HCT116 (cell line): ENCODE measurements around the gene CLEC10A. TPM values are rescaled to one million over a fixed set of nuclear protein-coding genes. Genes with fewer than 3 reads are reported as not detected.

Experiments used
- ATAC-seq: fragments of 200-7000 bp; cut with Tn5 transposase; 2 replicates; pipeline ENCODE4 v1.9.1; 2020; ENCODE audit warnings: mild to moderate bottlenecking, moderate library complexity
- BruUV-seq: library from RNA; stranded (reverse); fragments of 400-500 nt; replicated peaks from 2 replicates; lab custom pipeline; 2021; lab: Mats Ljungman, UMichigan
- CTCF ChIA-PET: fragments of 300-600 bp; sonication (Branson Sonifier 250); formaldehyde crosslinking; loops from one replicate; lab custom pipeline; 2021; ENCODE audit warnings: antibody characterized with exemption; lab: Charles Lee
- POLR2A ChIA-PET: fragments of 300-600, 350-600 bp; sonication (Branson Sonifier 250); formaldehyde crosslinking; loops from one replicate; lab custom pipeline; 2021; ENCODE audit warnings: antibody characterized with exemption; lab: Charles Lee
- RAD21 ChIA-PET, 2 experiments: fragments of 300-600 bp; sonication (Branson Sonifier 250); formaldehyde crosslinking; loops; one replicate each; lab custom pipeline; 2023; ENCODE audit warnings: low total read pairs in 2 of 2; ENCODE audit not compliant: uncharacterized antibody in 2 of 2, unreplicated experiment in 2 of 2, low non-redundant PET in 1 of 2; lab: Charles Lee
- DNase-seq: peaks from one replicate; pipeline ENCODE4 v3.0.0-alpha.2; 2010; ENCODE audit warnings: low read depth, low spot score
- H2AFZ ChIP-seq: fragments of 200-600 bp; shearing (Covaris generic), sonication (generic); 2 replicates; pipeline ENCODE4 v1.6.1; 2017; ENCODE audit warnings: low read depth, mixed run types, mixed read lengths, antibody characterized with exemption, low read length; ENCODE audit not compliant: poor library complexity, severe bottlenecking
- H3K27ac ChIP-seq: 2 replicates; pipeline ENCODE4 v1.5.1; 2012; ENCODE audit warnings: low read depth, low read length
- H3K27me3 ChIP-seq: fragments of 200-600 bp; sonication (generic); 2 replicates; pipeline ENCODE4 v1.6.1; 2016; ENCODE audit warnings: mixed run types, low read length, mixed read lengths; ENCODE audit not compliant: insufficient read depth
- H3K36me3 ChIP-seq, 2 experiments: fragments of 200-500 bp in 1 of 2; fragments of 200-600 bp in 1 of 2; sonication (Bioruptor generic) in 1 of 2; sonication (generic) in 1 of 2; 2 replicates each; pipeline versions ENCODE4 v1.5.1 to v1.6.1; 2014 to 2016; ENCODE audit warnings: low read length in 2 of 2, inconsistent platforms in 1 of 2, mixed read lengths in 1 of 2, mixed run types in 1 of 2; ENCODE audit not compliant: insufficient read depth in 2 of 2, control insufficient read depth in 1 of 2
- H3K4me1 ChIP-seq, 2 experiments: fragments of 200-600 bp in 1 of 2; sonication (generic) in 1 of 2; 2 replicates each; pipeline versions ENCODE4 v1.5.1 to v1.6.1; 2012 to 2017; ENCODE audit warnings: low read length in 2 of 2, inconsistent platforms in 1 of 2, mild to moderate bottlenecking in 1 of 2, mixed read lengths in 1 of 2, mixed run types in 1 of 2, moderate library complexity in 1 of 2; ENCODE audit not compliant: insufficient read depth in 2 of 2, control insufficient read depth in 1 of 2
- H3K4me2 ChIP-seq: fragments of 200-600 bp; sonication (generic); 2 replicates; pipeline ENCODE4 v1.6.1; 2017; ENCODE audit warnings: mixed run types, low read length, mixed read lengths
- H3K4me3 ChIP-seq, 2 experiments: fragments of 200-600 bp in 1 of 2; sonication (generic) in 1 of 2; replicated peaks in 1 of 2; 2 replicates each; pipeline ENCODE4 v1.5.1; 2011 to 2016; ENCODE audit warnings: low read length in 2 of 2, control low read depth in 1 of 2, low read depth in 1 of 2, mild to moderate bottlenecking in 1 of 2, mixed read lengths in 1 of 2, mixed run types in 1 of 2
- H3K79me2 ChIP-seq: fragments of 200-600 bp; sonication (generic); 2 replicates; pipeline ENCODE4 v1.6.1; 2017; ENCODE audit warnings: mild to moderate bottlenecking, mixed run types, low read length, moderate library complexity, mixed read lengths; ENCODE audit not compliant: insufficient read depth
- H3K9ac ChIP-seq: fragments of 200-600 bp; sonication (generic); 2 replicates; pipeline ENCODE4 v1.6.1; 2016; ENCODE audit warnings: low read length, mixed read lengths
- H3K9me2 ChIP-seq: fragments of 200-600 bp; sonication (generic), shearing (Covaris generic); 2 replicates; pipeline ENCODE4 v1.6.1; 2017; ENCODE audit warnings: mixed run types, mild to moderate bottlenecking, moderate library complexity; ENCODE audit not compliant: insufficient read depth
- H3K9me3 ChIP-seq, 2 experiments: fragments of 200-500 bp in 1 of 2; fragments of 200-600 bp in 1 of 2; sonication (Bioruptor generic) in 1 of 2; sonication (generic) in 1 of 2; 2 replicates each; pipeline ENCODE4 v1.6.1; 2014 to 2017; ENCODE audit warnings: low read length in 2 of 2, mixed read lengths in 2 of 2, inconsistent platforms in 1 of 2, low read depth in 1 of 2, mild to moderate bottlenecking in 1 of 2, mixed run types in 1 of 2, moderate library complexity in 1 of 2; ENCODE audit not compliant: control insufficient read depth in 1 of 2, insufficient read depth in 1 of 2
- H4K20me1 ChIP-seq: fragments of 200-600 bp; sonication (generic), shearing (Covaris generic); 2 replicates; pipeline ENCODE4 v1.6.1; 2017; ENCODE audit warnings: mixed run types, mild to moderate bottlenecking, moderate library complexity; ENCODE audit not compliant: insufficient read depth
- CBX3 ChIP-seq: IDR thresholded peaks from 2 replicates; pipeline ENCODE4 v1.6.1; 2012; ENCODE audit warnings: low read depth
- EGR1 ChIP-seq: IDR thresholded peaks from 2 replicates; pipeline ENCODE4 v1.6.1; 2012; ENCODE audit warnings: low read depth
- ELF1 ChIP-seq: IDR thresholded peaks from 2 replicates; pipeline ENCODE4 v1.6.1; 2012; ENCODE audit warnings: low read depth, borderline replicate concordance
- EZH2phosphoT487 ChIP-seq: fragments of 200-600 bp; IDR thresholded peaks from 2 replicates; pipeline ENCODE4 v1.6.1; 2018; ENCODE audit warnings: antibody characterized with exemption, borderline replicate concordance
- SIN3A ChIP-seq: IDR thresholded peaks from 2 replicates; pipeline ENCODE4 v1.6.1; 2012; ENCODE audit warnings: low read depth
- SRF ChIP-seq: IDR thresholded peaks from 2 replicates; pipeline ENCODE4 v1.6.1; 2012; ENCODE audit warnings: low read depth
- YY1 ChIP-seq: IDR thresholded peaks from 2 replicates; pipeline ENCODE4 v1.6.1; 2011; ENCODE audit warnings: low read length, low read depth, moderate library complexity, mild to moderate bottlenecking; ENCODE audit not compliant: insufficient replicate concordance; ENCODE audit errors: extremely low read depth
- ZFX ChIP-seq: fragments of 450-650 bp; IDR thresholded peaks from 2 replicates; pipeline ENCODE4 v1.6.1; 2017
- intact Hi-C: fragments of 100-400 bp; cut with micrococcal nuclease; formaldehyde crosslinking; loops from 2 replicates; pipeline ENCODE4 v1.10.0; 2022
- total RNA-seq: library from RNA; stranded (reverse); gene quantifications from one replicate; pipeline ENCODE4 v1.2.1, GENCODE V29; 2021; ENCODE audit not compliant: unreplicated experiment
- TF ChIP-seq, protein P1 (sequence below): IDR thresholded peaks from 2 replicates; pipeline ENCODE4 v1.6.1; 2012; ENCODE audit warnings: low read depth
- TF ChIP-seq, protein P2 (sequence below): IDR thresholded peaks from 2 replicates; pipeline ENCODE4 v1.6.1; 2012

The CLEC10A gene
- total RNA-seq, 1 experiment from 2014 or later, result not detected

DNA sequence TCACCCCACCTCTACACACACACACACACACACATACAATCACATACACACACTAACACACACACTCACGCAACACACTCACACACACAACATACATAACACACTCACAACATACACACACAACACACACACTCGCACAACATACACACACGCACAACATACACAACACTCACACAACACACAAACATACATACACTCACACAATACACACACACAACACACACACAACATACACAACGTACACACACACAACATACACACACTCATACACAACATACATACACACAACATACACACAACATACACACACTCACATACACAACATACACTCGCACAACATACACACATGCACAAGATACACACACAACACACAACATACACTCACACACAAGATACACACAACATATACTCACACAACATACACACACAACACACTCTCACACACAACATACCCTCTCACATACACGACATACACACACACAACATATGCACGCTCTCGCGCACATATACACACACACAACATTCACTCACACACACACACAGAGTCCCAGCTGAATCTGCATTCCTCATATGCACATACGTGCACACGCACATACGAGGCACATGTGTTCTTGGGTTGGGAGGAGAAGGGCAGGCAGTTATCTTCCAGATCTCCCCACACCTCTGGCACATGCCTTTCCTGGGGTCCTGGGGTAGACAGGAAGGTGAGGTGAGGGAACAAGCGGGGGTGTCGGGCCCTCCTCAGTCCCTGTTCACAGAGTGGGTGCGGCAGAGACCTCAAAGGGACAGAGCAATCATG lies 33.4 kb upstream of the CLEC10A start:
- Histone ChIP-seq H3K9me3 (no peaks in the 10 kb centered on the region), H3K36me3 (no peaks in the 10 kb centered on the region), H2AFZ (no peak overlapping the region), H3K27ac (no peak overlapping the region), H3K9ac (no peak overlapping the region), H3K4me2 (no peak overlapping the region), H3K4me1 (no peaks in the 10 kb centered on the region), H3K27me3 (no peaks in the 10 kb centered on the region), H3K79me2 (no peaks in the 10 kb centered on the region), H3K4me3 (no peak overlapping the region), H4K20me1 (no peaks in the 10 kb centered on the region), H3K9me2 (no peaks in the 10 kb centered on the region)
- TF ChIP-seq EGR1 (no peak), SIN3A (no peak), ZFX (no peak), SRF (no peak), CBX3 (no peak)
- ATAC-seq, result no peak
- ChIA-PET RAD21 (no interaction called here), CTCF (no interaction called here), POLR2A (no interaction called here)
- DNase-seq, result no peak
- no TSS peak for BruUV-seq
- intact Hi-C loops, result no loop called here

DNA sequence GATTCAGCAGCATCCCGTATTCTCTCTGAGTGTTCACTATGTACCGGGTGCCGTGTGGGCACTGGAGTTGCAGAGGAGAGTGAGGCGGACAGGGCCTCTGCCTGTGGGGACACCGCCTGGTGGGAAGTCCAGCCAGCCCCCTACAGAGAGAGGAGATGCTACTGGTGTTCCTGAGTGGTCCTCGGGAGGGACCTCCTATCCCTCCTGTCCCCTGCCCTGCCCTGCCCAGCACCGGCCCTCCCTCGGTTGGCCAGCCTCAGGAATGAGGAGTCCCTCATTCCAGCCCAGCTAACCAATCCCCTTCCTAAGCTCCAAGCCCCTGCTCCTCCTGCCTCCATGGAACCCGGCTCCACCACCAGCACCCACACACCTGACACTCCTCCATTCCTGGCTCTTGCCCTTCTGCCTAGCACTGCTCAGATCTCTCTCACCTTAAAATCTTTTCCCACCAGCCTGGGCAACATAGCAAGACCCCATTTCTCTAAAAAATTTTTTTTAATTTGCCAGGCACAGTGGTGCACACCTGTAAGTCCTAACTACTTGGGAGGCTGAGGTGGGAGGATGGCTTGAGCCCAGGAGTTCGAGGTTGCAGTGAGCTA lies 32.6 kb upstream of the CLEC10A start:
- intact Hi-C loops, result no loop called here
- no peak for TF ChIP-seq SIN3A
- TF ChIP-seq, protein P1, sequence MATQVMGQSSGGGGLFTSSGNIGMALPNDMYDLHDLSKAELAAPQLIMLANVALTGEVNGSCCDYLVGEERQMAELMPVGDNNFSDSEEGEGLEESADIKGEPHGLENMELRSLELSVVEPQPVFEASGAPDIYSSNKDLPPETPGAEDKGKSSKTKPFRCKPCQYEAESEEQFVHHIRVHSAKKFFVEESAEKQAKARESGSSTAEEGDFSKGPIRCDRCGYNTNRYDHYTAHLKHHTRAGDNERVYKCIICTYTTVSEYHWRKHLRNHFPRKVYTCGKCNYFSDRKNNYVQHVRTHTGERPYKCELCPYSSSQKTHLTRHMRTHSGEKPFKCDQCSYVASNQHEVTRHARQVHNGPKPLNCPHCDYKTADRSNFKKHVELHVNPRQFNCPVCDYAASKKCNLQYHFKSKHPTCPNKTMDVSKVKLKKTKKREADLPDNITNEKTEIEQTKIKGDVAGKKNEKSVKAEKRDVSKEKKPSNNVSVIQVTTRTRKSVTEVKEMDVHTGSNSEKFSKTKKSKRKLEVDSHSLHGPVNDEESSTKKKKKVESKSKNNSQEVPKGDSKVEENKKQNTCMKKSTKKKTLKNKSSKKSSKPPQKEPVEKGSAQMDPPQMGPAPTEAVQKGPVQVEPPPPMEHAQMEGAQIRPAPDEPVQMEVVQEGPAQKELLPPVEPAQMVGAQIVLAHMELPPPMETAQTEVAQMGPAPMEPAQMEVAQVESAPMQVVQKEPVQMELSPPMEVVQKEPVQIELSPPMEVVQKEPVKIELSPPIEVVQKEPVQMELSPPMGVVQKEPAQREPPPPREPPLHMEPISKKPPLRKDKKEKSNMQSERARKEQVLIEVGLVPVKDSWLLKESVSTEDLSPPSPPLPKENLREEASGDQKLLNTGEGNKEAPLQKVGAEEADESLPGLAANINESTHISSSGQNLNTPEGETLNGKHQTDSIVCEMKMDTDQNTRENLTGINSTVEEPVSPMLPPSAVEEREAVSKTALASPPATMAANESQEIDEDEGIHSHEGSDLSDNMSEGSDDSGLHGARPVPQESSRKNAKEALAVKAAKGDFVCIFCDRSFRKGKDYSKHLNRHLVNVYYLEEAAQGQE, result no peak
- no peak for TF ChIP-seq EGR1
- no peak for TF ChIP-seq EZH2phosphoT487
- TF ChIP-seq, protein P2, sequence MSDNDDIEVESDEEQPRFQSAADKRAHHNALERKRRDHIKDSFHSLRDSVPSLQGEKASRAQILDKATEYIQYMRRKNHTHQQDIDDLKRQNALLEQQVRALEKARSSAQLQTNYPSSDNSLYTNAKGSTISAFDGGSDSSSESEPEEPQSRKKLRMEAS, result no peak
- TF ChIP-seq YY1, result no peak
- TF ChIP-seq ELF1, result no peak
- no peaks in the 10 kb centered on the region for H4K20me1 ChIP-seq
- H3K4me1 ChIP-seq, result no peaks in the 10 kb centered on the region
- DNase-seq (no peak), ATAC-seq (no peak)
- H3K4me2 ChIP-seq, result no peak overlapping the region
- POLR2A ChIA-PET, result interaction anchor here (0.8 kb wide), 1 partner anchor 40 kb away, joined by 3 read pairs; no protein-coding TSS in a partner anchor
- H3K27me3 ChIP-seq, result no peaks in the 10 kb centered on the region
- H3K36me3 ChIP-seq, result no peaks in the 10 kb centered on the region
- no peak overlapping the region for H3K27ac ChIP-seq
- no peaks in the 10 kb centered on the region for H3K9me3 ChIP-seq
- no peak overlapping the region for H3K4me3 ChIP-seq
- no peaks in the 10 kb centered on the region for H3K79me2 ChIP-seq
- CTCF ChIA-PET, result no interaction called here
- H3K9ac ChIP-seq, result no peak overlapping the region
- RAD21 ChIA-PET, result no interaction called here
- no peaks in the 10 kb centered on the region for H3K9me2 ChIP-seq
- no peak overlapping the region for H2AFZ ChIP-seq
- BruUV-seq, result no TSS peak
